Endothelial cell of umbilical vein (primary cell): ENCODE results near the gene SCAMP5. TPM values are rescaled to one million over a fixed set of nuclear protein-coding genes. Genes with fewer than 3 reads are reported as not detected.

Source experiments
- BruUV-seq: library from RNA; stranded (reverse); fragments of 400-500 nt; replicated peaks from 2 replicates; lab custom pipeline; 2021; lab: Mats Ljungman, UMichigan
- CTCF ChIA-PET: fragments of 300-600, 350-600 bp; sonication (Branson Sonifier 250); formaldehyde crosslinking; loops from one replicate; lab custom pipeline; 2021; ENCODE audit warnings: antibody characterized with exemption, inconsistent platforms; lab: Charles Lee
- POLR2A ChIA-PET: fragments of 300-600, 350-600 bp; sonication (Branson Sonifier 250); formaldehyde crosslinking; loops from one replicate; lab custom pipeline; 2021; ENCODE audit warnings: antibody characterized with exemption, inconsistent platforms; lab: Charles Lee
- DNase-seq: peaks from one replicate; pipeline ENCODE4 v3.0.0-alpha.2; 2011; ENCODE audit warnings: low read depth, low spot score
- FAIRE-seq: peaks from 2 replicates; lab custom pipeline; 2011; peaks lifted over from hg19 to GRCh38; lab: Jason Lieb, UNC
- H2AFZ ChIP-seq: 2 replicates; pipeline ENCODE4 v1.6.0; 2012; ENCODE audit warnings: low read depth, low read length, control low read depth, inconsistent platforms
- H3K27ac ChIP-seq: 2 replicates; pipeline ENCODE4 v1.5.1; 2011; ENCODE audit warnings: low read depth, mild to moderate bottlenecking, control low read depth, low read length, moderate library complexity; ENCODE audit not compliant: insufficient read depth
- H3K27me3 ChIP-seq, 2 experiments: 2 replicates each; pipeline versions ENCODE4 v1.6.0 to v1.6.1; 2011; ENCODE audit warnings: low read length in 2 of 2, mixed read lengths in 1 of 2; ENCODE audit not compliant: control insufficient read depth in 2 of 2, insufficient read depth in 2 of 2
- H3K36me3 ChIP-seq, 2 experiments: 2 replicates in 1 of 2; 3 replicates in 1 of 2; pipeline ENCODE4 v1.5.1; 2011; ENCODE audit warnings: low read length in 2 of 2, mild to moderate bottlenecking in 1 of 2, moderate library complexity in 1 of 2; ENCODE audit not compliant: control insufficient read depth in 2 of 2, insufficient read depth in 2 of 2; ENCODE audit errors: extremely low read depth in 1 of 2
- H3K4me1 ChIP-seq: 3 replicates; pipeline ENCODE4 v1.5.1; 2011; ENCODE audit warnings: mild to moderate bottlenecking, low read length; ENCODE audit not compliant: control insufficient read depth, insufficient read depth; ENCODE audit errors: extremely low read depth
- H3K4me2 ChIP-seq: 2 replicates; pipeline ENCODE4 v1.6.1; 2011; ENCODE audit warnings: low read length, control low read depth, mixed read lengths; ENCODE audit not compliant: insufficient read depth
- H3K4me3 ChIP-seq, 3 experiments: fragments of 200-600 bp in 1 of 3; sonication (generic), shearing (Covaris generic) in 1 of 3; replicated peaks in 1 of 3; 2 replicates each; pipeline ENCODE4 v1.5.1; 2011 to 2016; ENCODE audit warnings: control low read depth in 3 of 3, low read length in 3 of 3, mild to moderate bottlenecking in 2 of 3, inconsistent platforms in 1 of 3, low read depth in 1 of 3, moderate library complexity in 1 of 3; ENCODE audit not compliant: insufficient read depth in 1 of 3
- H3K79me2 ChIP-seq: 2 replicates; pipeline ENCODE4 v1.6.0; 2012; ENCODE audit warnings: low read length, inconsistent platforms; ENCODE audit not compliant: control insufficient read depth, insufficient read depth
- H3K9ac ChIP-seq: replicated peaks from 2 replicates; pipeline ENCODE3; 2011; ENCODE audit warnings: low read length, control low read depth; ENCODE audit not compliant: insufficient read depth; ENCODE audit errors: extremely low read depth
- H3K9me1 ChIP-seq: replicated peaks from 3 replicates; pipeline ENCODE4 v1.6.0; 2011; ENCODE audit warnings: mild to moderate bottlenecking, low read length; ENCODE audit not compliant: control insufficient read depth, insufficient read depth; ENCODE audit errors: extremely low read depth
- H3K9me3 ChIP-seq: replicated peaks from 2 replicates; pipeline ENCODE4 v1.5.1; 2012; ENCODE audit warnings: low read length, inconsistent platforms; ENCODE audit not compliant: control insufficient read depth, insufficient read depth
- H4K20me1 ChIP-seq: replicated peaks from 2 replicates; pipeline ENCODE3; 2011; ENCODE audit warnings: mild to moderate bottlenecking, low read length; ENCODE audit not compliant: control insufficient read depth, insufficient read depth; ENCODE audit errors: extremely low read depth
- CTCF ChIP-seq, 2 donors: IDR thresholded peaks; 1 replicate in 1 of 2; 2 replicates in 1 of 2; pipeline ENCODE4 v1.5.1; 2011; ENCODE audit warnings: low read length in 2 of 2, mild to moderate bottlenecking in 2 of 2, moderate library complexity in 2 of 2, control low read depth in 1 of 2, inconsistent platforms in 1 of 2, low read depth in 1 of 2; ENCODE audit not compliant: insufficient read depth in 1 of 2; ENCODE audit errors: extremely low read depth in 1 of 2
- EZH2 ChIP-seq: IDR thresholded peaks from 2 replicates; pipeline ENCODE4 v1.6.1; 2012; ENCODE audit warnings: borderline replicate concordance, low read depth, mild to moderate bottlenecking, moderate library complexity, low read length, inconsistent platforms; ENCODE audit not compliant: severe bottlenecking
- GATA2 ChIP-seq: IDR thresholded peaks from 2 replicates; pipeline ENCODE4 v1.7.0; 2011; ENCODE audit warnings: low read depth, mild to moderate bottlenecking, moderate library complexity, mixed read lengths, low read length; ENCODE audit not compliant: insufficient read length, insufficient read depth
- JUN ChIP-seq: IDR thresholded peaks from 2 replicates; pipeline ENCODE4 v1.6.1; 2011; ENCODE audit warnings: borderline replicate concordance, low read depth; ENCODE audit not compliant: insufficient read length, insufficient read depth
- MAX ChIP-seq: IDR thresholded peaks from 2 replicates; pipeline ENCODE4 v1.6.1; 2011; ENCODE audit not compliant: insufficient read depth, insufficient read length
- MYC ChIP-seq: IDR thresholded peaks from one replicate; pipeline ENCODE4 v1.6.1; 2011; ENCODE audit warnings: mild to moderate bottlenecking, low read depth, low read length
- dilution Hi-C: fragments of 300-500 bp; cut with MboI; formaldehyde crosslinking; loops from one replicate; pipeline ENCODE4 v1.15.0; 2019; ENCODE audit warnings: low sequenced_read_pairs; ENCODE audit not compliant: extremely low pct_ligation_motif_present
- intact Hi-C: fragments of 100-400 bp; cut with micrococcal nuclease; formaldehyde crosslinking; loops from one replicate; pipeline ENCODE4 v1.10.0; 2022
- polyA plus RNA-seq, 4 experiments: library from polyadenylated mRNA; depleted of rRNA in 3 of 4; stranded (reverse) in 3 of 4; unstranded in 1 of 4; fragments of >200 nt; gene quantifications; 2 replicates each; pipeline versions ENCODE4 v1.2.1 to v1.2.3, GENCODE V29; 2011 to 2012; ENCODE audit warnings: missing spikeins in 1 of 4
- total RNA-seq: library from RNA; stranded (reverse); gene quantifications from 2 replicates; pipeline ENCODE4 v1.2.3, GENCODE V29; 2021

The SCAMP5 gene
- total and polyA plus RNA-seq, 2 donors (not counting 3 experiments of a cell fraction or from before 2014, with no cell fraction given): 1.9 to 6.2 TPM

- CTCF ChIA-PET: interaction anchor here (1.4 kb wide), 1 partner anchor 14 kb away, joined by 4 read pairs; no protein-coding TSS in a partner anchor
- no peaks in the 10 kb centered on the region for H3K9me3 ChIP-seq
- no peak overlapping the region for H3K9ac ChIP-seq
- DNase-seq: no peak
- H3K9me1 ChIP-seq: no peaks in the 10 kb centered on the region
- intact Hi-C loops: no loop called here
- H4K20me1 ChIP-seq: no peaks in the 10 kb centered on the region
- H3K4me3 ChIP-seq: no peak overlapping the region
- TF ChIP-seq GATA2 (no peak), CTCF (IDR thresholded peaks at IDR 0.05; ENCODE audit: extremely low read depth in 1 of 2, insufficient read depth in 1 of 2, low read depth in 1 of 2, low read length in 2 of 2) (no peak), MYC (no peak)
- H3K27ac ChIP-seq: no peak overlapping the region
- no peak overlapping the region for H3K4me2 ChIP-seq
- peaks cover 7% of the 10 kb centered on the region for H3K4me1 ChIP-seq
- POLR2A ChIA-PET: no interaction called here
- FAIRE-seq: no peak
- no peaks in the 10 kb centered on the region for H3K36me3 ChIP-seq
- H3K79me2 ChIP-seq: no peaks in the 10 kb centered on the region
- H3K27me3 ChIP-seq: no peaks in the 10 kb centered on the region
- no TSS peak for BruUV-seq
- dilution Hi-C loops: no loop called here
- no peak overlapping the region for H2AFZ ChIP-seq
Measured at GRCh38 chr15:75058127-75058905, 63.0 kb downstream of the SCAMP5 start.

GRCh38 chr15:75059607-75060006 lies 64.2 kb downstream of the SCAMP5 start:
- POLR2A ChIA-PET: interaction anchor here (0.6 to 0.7 kb wide), 2 partner anchors 14 to 16 kb away, joined by 3 to 4 read pairs; no protein-coding TSS in a partner anchor
- no TSS peak for BruUV-seq
- Histone ChIP-seq H3K4me3 (no peak overlapping the region), H3K27me3 (no peaks in the 10 kb centered on the region), H3K4me1 (no peaks in the 10 kb centered on the region), H4K20me1 (no peaks in the 10 kb centered on the region), H3K9me3 (no peaks in the 10 kb centered on the region), H3K27ac (no peak overlapping the region), H3K79me2 (no peaks in the 10 kb centered on the region), H3K9me1 (no peaks in the 10 kb centered on the region), H2AFZ (no peak overlapping the region), H3K36me3 (no peaks in the 10 kb centered on the region), H3K4me2 (no peak overlapping the region), H3K9ac (no peak overlapping the region)
- FAIRE-seq (peak; percentile 57), DNase-seq (no peak)
- TF ChIP-seq GATA2: no peak
- TF ChIP-seq JUN: no peak
- no peak for TF ChIP-seq EZH2
- TF ChIP-seq MAX: no peak
- intact Hi-C loops (no loop called here), dilution Hi-C loops (no loop called here)
- CTCF ChIA-PET: no interaction called here
